Caki2 (cell line): Measurements from ENCODE around the gene E4F1. TPM values are rescaled to one million over a fixed set of nuclear protein-coding genes. Genes with fewer than 3 reads are reported as not detected.
"Not testable (repeated sequence)": the region's sequence is repeated elsewhere in the genome, so short reads cannot be mapped to it uniquely, and the experiment has no call there.

Experiments used
- DNase-seq: peaks from one replicate; pipeline ENCODE4 v3.0.0-alpha.2; 2015; ENCODE audit warnings: low read depth
- in situ Hi-C: cut with HindIII; loops from 2 replicates; pipeline ENCODE4 v1.10.0; 2016; ENCODE audit warnings: low sequenced_read_pairs, low pct_unique_long_range_greater_than_20kb, mixed read lengths
- total RNA-seq: library from RNA; depleted of rRNA; stranded (reverse); fragments of >200 nt; shearing (Covaris generic); gene quantifications from 2 replicates; pipeline ENCODE4 v1.2.3, GENCODE V29; 2014; ENCODE audit warnings: low replicate concordance

Gene E4F1
- total RNA-seq, 1 experiment from 2014 or later = 45.6 TPM

DNA sequence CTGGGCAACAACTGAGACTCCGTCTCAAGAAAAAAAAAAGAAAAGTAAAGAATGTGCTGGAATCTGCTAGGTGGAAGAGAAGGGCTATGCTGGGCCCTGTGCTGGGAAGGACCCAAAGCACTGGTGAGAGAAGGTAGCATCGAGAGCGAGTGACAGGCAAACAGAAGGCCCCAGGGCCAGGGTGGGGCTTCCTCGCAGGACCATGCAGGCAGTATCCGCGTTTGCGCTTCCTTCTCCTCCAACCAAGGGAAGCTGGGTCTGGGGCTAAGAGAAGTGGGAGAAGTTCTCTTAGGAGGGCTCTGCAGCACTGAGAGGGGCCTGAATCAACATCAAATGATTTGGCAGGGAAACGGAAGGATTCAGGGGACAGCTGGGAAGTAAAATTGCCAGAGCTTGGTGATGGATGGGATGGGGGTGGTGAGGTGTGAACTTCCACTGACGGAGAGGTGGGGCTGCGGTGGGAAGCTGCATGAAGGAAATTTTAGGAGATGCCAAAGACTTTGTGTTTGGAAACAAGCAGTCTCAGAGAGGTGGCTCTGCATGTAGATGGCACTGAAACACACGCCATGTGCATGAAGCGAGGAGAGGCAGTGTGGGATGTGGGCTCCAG, 33.2 kb downstream of the E4F1 start:
- no peak for DNase-seq
- in situ Hi-C loops = no loop called here

DNA sequence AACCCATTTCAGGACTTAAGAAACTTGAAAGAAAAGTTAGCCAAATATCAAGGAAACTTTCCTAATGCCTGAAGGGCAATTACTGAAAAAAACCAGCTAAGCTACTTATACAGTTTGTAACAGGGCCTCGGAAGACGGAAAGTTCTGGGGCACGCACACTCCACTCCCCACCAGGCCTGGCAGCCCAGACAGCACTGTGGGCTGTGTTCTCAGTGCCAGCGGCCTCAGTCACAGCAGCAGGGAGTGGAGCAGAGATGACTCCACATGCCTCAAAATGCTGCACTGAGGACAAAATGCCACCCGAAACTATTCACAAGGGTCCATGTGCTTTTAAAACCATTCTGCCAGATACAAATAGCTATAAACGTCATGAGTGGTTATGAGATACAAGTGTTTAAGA, 34.3 kb downstream of the E4F1 start:
- in situ Hi-C loops = no loop called here
- no peak for DNase-seq

- DNase-seq, in situ Hi-C loops: not testable (repeated sequence)
Measured at GRCh38 chr16:2258530-2258929, 35.1 kb downstream of the E4F1 start.

DNA sequence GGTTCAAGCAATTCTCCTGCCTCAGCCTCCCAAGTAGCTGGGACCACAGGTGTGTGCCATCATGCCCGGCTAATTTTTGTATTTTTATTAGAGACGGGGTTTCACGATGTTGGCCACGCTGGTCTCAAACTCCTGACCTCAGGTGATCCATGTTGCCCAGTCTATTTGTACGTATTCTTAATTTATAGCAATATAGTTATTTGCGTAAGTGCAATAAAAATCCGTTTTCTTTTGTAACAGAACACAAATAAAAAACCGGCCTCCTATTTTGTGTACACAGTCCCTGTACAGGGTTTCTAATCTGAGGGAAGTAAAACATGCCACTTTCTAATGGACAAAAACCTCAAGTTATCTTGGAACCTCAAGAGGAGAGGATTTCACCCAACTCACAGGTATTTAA, 36.9 kb downstream of the E4F1 start:
- in situ Hi-C loops = no loop called here
- no peak for DNase-seq

GRCh38 chr16:2263026-2263425, 39.6 kb downstream of the E4F1 start:
- in situ Hi-C loops, DNase-seq: not testable (repeated sequence)

GRCh38 chr16:2266887-2267286, 43.5 kb downstream of the E4F1 start:
- in situ Hi-C loops, DNase-seq: not testable (repeated sequence)

GRCh38 chr16:2267505-2267912, 44.1 kb downstream of the E4F1 start:
- DNase-seq, in situ Hi-C loops: not testable (repeated sequence)

GRCh38 chr16:2267913-2268666, 44.7 kb downstream of the E4F1 start, which contains the start of gene RNPS1:
Gene RNPS1 (minus strand): TSS chr16:2268126. CDS start chr16:2264643, 3,483 bp downstream.
- DNase-seq = peak; percentile 99
- in situ Hi-C loops = no loop called here

- in situ Hi-C loops = no loop called here
- no peak for DNase-seq
Measured at GRCh38 chr16:2270070-2270462, 46.7 kb downstream of the E4F1 start.

GRCh38 chr16:2270588-2271470, 47.4 kb downstream of the E4F1 start:
- no peak for DNase-seq
- in situ Hi-C loops = no loop called here

DNA sequence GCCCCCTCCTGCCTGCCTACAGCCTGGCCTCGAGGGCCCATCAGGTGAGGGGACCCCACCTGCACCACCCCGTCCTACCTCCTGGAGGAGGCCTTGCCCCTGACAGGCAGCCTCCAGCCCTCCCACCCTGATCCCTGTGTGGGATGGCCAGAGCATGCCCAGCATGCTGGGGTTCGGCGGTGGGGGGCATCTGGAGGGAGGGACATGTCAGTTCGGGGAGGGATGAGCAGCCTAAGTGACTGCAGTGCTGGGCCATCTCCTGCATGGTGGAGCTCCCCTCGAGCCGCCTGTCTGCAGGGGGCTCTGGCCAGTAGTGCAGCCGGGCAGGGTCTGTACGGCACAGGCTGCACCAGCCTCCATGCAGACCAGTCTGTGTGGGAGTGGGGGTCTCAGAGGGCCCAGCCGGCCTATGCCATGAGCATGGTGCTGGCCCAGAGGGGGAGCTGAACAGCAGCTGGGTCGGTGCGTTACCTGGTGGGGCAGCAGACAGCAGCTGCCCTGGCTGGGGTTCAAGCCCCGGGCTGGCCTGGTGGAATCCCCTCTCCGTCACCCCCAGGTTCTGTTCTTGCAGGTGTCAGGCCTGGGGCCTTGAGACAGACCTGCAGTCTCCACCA, 48.6 kb downstream of the E4F1 start:
- in situ Hi-C loops = no loop called here
- DNase-seq = no peak

DNA sequence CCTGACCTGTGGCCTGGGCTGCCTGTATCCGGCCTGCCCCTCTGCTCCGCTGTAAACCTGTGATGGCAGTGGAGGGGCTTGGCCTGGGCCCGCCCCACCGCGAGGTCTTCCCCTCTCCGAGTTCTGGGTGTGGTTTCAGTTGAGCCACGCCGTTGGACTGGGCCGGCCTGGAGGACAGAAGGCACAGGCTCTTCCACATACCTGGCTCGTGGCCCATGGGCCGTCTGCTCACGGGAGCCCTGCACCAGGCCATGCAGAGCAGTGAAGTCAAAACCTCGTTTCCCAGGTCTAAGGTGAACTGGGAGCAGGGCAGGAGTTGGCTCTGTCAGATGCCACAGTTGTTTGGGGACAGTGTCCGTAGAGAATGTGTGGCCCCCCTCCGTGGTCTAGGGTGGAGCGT, 50.1 kb downstream of the E4F1 start:
- no peak for DNase-seq
- in situ Hi-C loops = no loop called here

- in situ Hi-C loops = no loop called here
- no peak for DNase-seq
Measured at GRCh38 chr16:2273931-2274330, 50.5 kb downstream of the E4F1 start.

GRCh38 chr16:2275476-2276367, 52.3 kb downstream of the E4F1 start:
- no peak for DNase-seq
- in situ Hi-C loops = no loop called here

- in situ Hi-C loops = no loop called here
Measured at GRCh38 chr16:2276368-2277195, 53.2 kb downstream of the E4F1 start.

GRCh38 chr16:2277466-2278271, 54.3 kb downstream of the E4F1 start:
- DNase-seq = no peak
- in situ Hi-C loops = no loop called here

More at GRCh38 chr16:2276368-2277195, 53.2 kb downstream of the E4F1 start:
- no peak for DNase-seq
